OCI-M1 (cell line): ENCODE results near the gene TAGLN2.

Experiments used
- DNase-seq: peaks from one replicate; lab custom pipeline; 2025; lab: John Stamatoyannopoulos, UW

Gene TAGLN2

GRCh38 chr1:159870704-159871103 lies 54.6 kb downstream of the TAGLN2 start:
- DNase-seq, result no peak

GRCh38 chr1:159869607-159870006 lies 55.7 kb downstream of the TAGLN2 start:
- peak; percentile 30 for DNase-seq

GRCh38 chr1:159869173-159869572 lies 56.1 kb downstream of the TAGLN2 start:
- DNase-seq, result peak; percentile 22

GRCh38 chr1:159868766-159869165 lies 56.5 kb downstream of the TAGLN2 start:
- no peak for DNase-seq
